ENCODE data around the gene BRD4.

BRD4 gene

DNA sequence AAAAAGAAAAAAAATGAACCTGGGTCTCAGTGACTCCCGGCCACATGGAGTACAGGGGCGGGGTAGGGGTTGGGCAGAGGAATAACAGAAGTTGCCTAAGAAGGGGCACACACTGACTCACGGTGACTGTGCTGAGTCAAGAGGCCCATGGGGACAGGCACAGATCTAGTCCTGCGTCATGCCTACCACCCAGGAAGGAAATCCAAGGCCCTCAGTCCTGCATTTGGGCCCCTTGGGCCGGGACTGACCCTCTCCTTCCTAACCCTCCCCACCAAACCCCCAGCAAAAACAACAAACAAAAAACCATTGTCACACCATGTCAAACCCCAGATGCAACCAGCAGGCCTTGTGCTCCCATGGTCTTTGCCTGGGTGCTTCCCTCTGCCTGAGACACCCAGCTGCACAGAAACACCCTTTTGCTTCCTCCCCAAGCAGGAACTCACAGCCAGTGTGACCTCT lies 122.0 kb downstream of the BRD4 start:
- no peaks in the 10 kb centered on the region for H3K4me1 ChIP-seq (ENCODE audit: control insufficient read depth, insufficient read depth, low read length)
- H3K4me3 ChIP-seq (ENCODE audit: insufficient read depth, low read depth, low read length) = no peak overlapping the region
- no peaks in the 10 kb centered on the region for H3K27me3 ChIP-seq (ENCODE audit: control insufficient read depth, insufficient read depth, low read length, poor library complexity, severe bottlenecking)
- WGBS, 2 experiments = 83 to 85% methylated on average over 5 of the region's 5 CpGs
- no peaks in the 10 kb centered on the region for H3K36me3 ChIP-seq (ENCODE audit: control insufficient read depth, insufficient read depth, low read length)
- H3K27ac ChIP-seq (ENCODE audit: insufficient read depth, low read depth, low read length, poor library complexity, severe bottlenecking) = no peak overlapping the region
- no peaks in the 10 kb centered on the region for H3K9me3 ChIP-seq (ENCODE audit: control insufficient read depth, low read length)

DNA sequence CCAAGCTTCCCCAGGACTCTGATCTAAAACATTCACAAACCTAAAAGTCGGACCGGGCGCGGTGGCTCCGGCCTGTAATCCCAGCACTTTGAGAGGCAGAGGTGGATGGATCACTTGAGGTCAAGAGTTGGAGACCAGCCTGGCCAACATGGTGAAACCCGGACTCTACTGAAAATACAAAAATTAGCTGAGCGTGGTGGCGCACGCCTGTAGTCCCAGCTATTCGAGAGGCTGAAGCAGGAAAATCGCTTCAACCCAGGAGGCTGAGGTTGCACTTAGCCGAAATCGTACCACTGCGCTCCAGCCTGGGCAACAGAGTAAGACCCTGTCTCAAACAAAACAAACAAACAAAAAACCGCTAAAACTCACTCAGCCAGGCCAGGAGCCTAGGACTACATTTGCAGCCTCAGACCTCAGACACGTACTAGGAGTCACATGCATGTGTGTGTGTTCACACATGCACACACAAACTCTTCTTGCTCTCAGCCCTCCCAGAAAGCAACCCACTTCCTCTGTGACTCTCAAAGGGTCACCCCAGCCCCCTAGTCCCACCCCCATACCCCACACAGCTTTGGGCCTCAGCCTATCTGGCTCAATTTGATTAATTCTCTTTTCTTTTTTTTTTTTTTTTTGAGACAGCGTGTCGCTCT lies 130.8 kb downstream of the BRD4 start:
- 89 to 90% methylated on average over 18 of the region's 18 CpGs for WGBS, 2 experiments
- Histone ChIP-seq H3K4me1 (ENCODE audit: control insufficient read depth, insufficient read depth, low read length) (peaks cover 4% of the 10 kb centered on the region), H3K4me3 (ENCODE audit: insufficient read depth, low read depth, low read length) (peak overlapping the region; percentile 98), H3K27ac (ENCODE audit: insufficient read depth, low read depth, low read length, poor library complexity, severe bottlenecking) (no peak overlapping the region), H3K36me3 (ENCODE audit: control insufficient read depth, insufficient read depth, low read length) (peaks cover 4% of the 10 kb centered on the region), H3K9me3 (ENCODE audit: control insufficient read depth, low read length) (no peaks in the 10 kb centered on the region), H3K27me3 (ENCODE audit: control insufficient read depth, insufficient read depth, low read length, poor library complexity, severe bottlenecking) (no peaks in the 10 kb centered on the region)

DNA sequence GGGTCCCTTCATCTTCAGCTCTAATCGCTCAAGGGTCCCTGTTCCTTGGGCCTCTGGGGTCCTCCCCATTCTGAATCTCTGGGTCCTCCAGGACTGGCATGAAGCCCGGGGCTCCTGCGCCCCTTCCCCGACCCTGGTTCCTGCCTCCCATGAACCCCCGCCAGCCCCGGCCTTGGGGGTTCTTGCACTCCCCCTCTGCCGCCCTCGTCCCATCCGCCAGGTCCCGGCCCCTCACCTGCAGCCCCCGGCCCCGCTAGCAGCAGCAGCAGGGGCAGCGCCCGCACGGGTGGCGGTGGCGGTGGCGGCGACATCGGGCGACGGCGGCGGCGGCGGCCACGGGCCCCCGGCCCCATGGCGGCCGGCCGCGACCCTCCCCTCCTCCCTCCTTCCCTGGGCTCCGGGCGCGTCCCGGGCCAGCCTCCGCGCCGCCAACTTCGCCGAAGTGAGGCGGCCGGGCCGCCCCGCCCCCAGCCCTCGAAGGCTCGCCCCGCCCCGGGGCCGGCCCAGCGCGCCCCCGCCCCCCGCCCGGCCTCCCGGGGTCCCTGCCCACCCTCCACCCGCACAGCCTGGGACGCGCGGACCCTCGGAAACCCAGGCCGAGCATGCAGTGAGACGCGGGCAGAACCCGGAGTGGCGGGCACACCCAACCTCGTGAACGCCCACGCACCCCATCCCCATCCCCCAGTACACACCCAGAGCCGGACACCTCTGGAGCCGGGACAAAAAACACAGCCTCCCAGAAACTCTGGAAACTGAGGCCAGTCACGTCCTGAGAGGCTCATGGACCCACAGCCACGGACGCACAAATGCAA lies 131.6 kb downstream of the BRD4 start, which contains the start of gene NOTCH3:
Gene NOTCH3 (minus strand): TSS at position 443 of the 812 bp plus-strand sequence. CDS start 90 bp downstream, at position 353.
- Histone ChIP-seq H3K4me1 (ENCODE audit: control insufficient read depth, insufficient read depth, low read length) (peaks cover 4% of the 10 kb centered on the region), H3K27me3 (ENCODE audit: control insufficient read depth, insufficient read depth, low read length, poor library complexity, severe bottlenecking) (no peaks in the 10 kb centered on the region), H3K36me3 (ENCODE audit: control insufficient read depth, insufficient read depth, low read length) (peaks cover 4% of the 10 kb centered on the region), H3K4me3 (ENCODE audit: insufficient read depth, low read depth, low read length) (peak within 1 kb of the TSS; percentile 98), H3K9me3 (ENCODE audit: control insufficient read depth, low read length) (no peaks in the 10 kb centered on the region), H3K27ac (ENCODE audit: insufficient read depth, low read depth, low read length, poor library complexity, severe bottlenecking) (peak within 1 kb of the TSS; percentile 6)
- 2% methylated on average over 68 to 74 of the region's 74 CpGs for WGBS, 2 experiments

DNA sequence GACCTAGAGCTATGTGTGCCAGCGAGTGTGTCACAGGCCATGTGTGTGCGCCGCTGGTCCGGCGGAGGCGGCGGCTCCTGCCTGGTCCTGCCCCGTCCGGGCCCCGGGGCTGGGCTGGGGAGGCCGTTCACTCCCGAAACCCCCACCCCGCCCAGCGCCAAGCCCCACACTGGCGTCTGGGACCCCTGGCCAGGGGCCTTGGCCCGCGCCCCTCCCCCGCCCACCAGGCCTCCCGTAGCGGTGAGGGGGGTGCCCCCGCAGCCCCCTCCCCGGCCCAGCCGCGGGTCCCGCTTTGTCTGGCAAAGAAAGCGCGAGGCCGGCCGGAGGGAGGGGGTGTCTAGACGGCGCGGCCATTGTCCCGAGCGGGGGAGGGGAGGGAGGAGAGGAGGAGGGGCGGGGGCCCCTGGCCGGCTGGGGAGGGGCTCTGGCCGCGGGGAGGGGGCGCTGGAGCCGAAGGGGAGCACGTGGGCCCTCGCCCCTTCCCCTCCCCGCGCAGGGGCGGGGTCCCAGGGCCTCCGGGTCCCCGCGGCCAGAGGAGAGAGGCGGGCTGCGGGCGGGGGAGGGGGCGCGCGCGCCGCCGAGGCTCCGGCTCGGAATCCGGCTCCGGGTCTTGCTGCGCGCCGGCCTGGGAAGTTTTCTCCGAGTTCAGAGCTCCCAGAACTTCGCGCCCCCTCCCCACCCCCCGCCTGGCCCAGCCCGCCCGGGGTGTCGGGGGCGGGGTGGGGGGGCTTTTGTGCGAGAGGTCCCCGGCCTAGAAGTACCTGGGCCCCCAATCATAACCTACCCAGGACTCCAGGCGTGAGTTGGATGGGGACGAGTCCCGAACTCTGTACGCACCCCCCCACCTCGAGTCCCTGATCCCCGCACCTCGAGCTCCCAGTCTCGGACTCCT lies 132.4 kb downstream of the BRD4 start:
- no peaks in the 10 kb centered on the region for H3K9me3 ChIP-seq (ENCODE audit: control insufficient read depth, low read length)
- H3K36me3 ChIP-seq (ENCODE audit: control insufficient read depth, insufficient read depth, low read length) = peaks cover 4% of the 10 kb centered on the region
- H3K27ac ChIP-seq (ENCODE audit: insufficient read depth, low read depth, low read length, poor library complexity, severe bottlenecking) = peak overlapping the region; percentile 6
- peaks cover 6% of the 10 kb centered on the region for H3K4me1 ChIP-seq (ENCODE audit: control insufficient read depth, insufficient read depth, low read length)
- peak overlapping the region; percentile 98 for H3K4me3 ChIP-seq (ENCODE audit: insufficient read depth, low read depth, low read length)
- no peaks in the 10 kb centered on the region for H3K27me3 ChIP-seq (ENCODE audit: control insufficient read depth, insufficient read depth, low read length, poor library complexity, severe bottlenecking)
- 1% methylated on average over 77 to 81 of the region's 82 CpGs for WGBS, 2 experiments

DNA sequence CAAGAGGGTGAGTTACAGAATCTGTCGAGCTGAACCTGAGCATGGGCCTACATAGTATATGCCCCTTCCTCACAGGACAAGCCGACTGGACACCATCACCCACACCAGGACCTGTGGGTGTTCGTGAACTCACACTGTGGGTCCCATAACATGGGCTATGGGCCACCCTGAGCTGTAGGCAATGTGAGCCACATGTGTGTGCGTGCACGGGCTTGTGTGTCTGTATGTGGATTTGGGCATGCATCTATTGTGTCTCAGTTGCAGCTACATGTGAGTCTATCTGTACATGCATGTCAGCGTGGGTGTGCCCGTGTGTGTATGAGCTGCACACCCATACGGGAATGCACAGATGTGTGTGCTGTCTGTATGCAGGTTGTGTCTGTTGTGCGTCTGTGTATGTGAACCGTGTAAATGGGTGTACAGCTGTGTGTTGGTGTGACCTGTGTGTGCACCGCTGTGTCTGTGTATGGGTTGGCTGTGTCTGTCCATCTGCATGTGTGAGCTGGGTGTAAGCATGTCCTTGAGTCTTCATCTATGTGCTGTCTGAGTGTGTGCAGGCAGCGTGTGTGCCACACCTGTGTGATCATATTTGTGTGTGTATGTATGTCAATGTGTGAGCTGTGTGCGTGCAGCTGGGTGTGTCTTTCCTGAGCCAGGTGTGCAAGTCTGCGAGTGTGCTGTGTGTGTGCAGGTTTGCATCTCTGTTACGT lies 133.2 kb downstream of the BRD4 start:
- H3K9me3 ChIP-seq (ENCODE audit: control insufficient read depth, low read length) = no peaks in the 10 kb centered on the region
- peak overlapping the region; percentile 6 for H3K27ac ChIP-seq (ENCODE audit: insufficient read depth, low read depth, low read length, poor library complexity, severe bottlenecking)
- H3K27me3 ChIP-seq (ENCODE audit: control insufficient read depth, insufficient read depth, low read length, poor library complexity, severe bottlenecking) = no peaks in the 10 kb centered on the region
- peaks cover 8% of the 10 kb centered on the region for H3K4me1 ChIP-seq (ENCODE audit: control insufficient read depth, insufficient read depth, low read length)
- 84 to 87% methylated on average over 15 of the region's 15 CpGs for WGBS, 2 experiments
- peaks cover 4% of the 10 kb centered on the region for H3K36me3 ChIP-seq (ENCODE audit: control insufficient read depth, insufficient read depth, low read length)
- H3K4me3 ChIP-seq (ENCODE audit: insufficient read depth, low read depth, low read length) = peak overlapping the region; percentile 98

DNA sequence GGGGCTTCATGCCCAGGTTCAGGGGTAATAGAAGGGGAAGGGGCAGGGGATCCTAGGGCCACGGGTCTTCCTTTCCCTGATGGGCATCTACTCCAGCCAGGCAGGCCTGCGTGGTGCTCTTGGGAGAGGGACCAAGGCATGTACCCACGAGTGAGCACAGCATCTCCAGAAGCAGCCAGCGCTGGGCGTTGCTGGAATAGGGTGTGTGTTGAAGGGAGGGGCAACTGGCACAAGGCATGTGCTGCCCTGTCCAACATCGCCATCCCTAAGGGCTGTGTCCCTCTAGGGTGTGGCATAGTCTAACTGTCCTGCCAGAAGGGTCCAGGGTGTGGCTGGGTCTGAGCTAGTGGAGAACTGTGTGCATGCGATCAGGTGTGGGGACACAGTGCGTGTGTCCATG lies 134.4 kb downstream of the BRD4 start:
- WGBS, 2 experiments = 89% methylated on average over 8 of the region's 8 CpGs
- H3K27me3 ChIP-seq (ENCODE audit: control insufficient read depth, insufficient read depth, low read length, poor library complexity, severe bottlenecking) = no peaks in the 10 kb centered on the region
- no peak overlapping the region for H3K27ac ChIP-seq (ENCODE audit: insufficient read depth, low read depth, low read length, poor library complexity, severe bottlenecking)
- H3K9me3 ChIP-seq (ENCODE audit: control insufficient read depth, low read length) = no peaks in the 10 kb centered on the region
- H3K4me3 ChIP-seq (ENCODE audit: insufficient read depth, low read depth, low read length) = no peak overlapping the region
- peaks cover 9% of the 10 kb centered on the region for H3K36me3 ChIP-seq (ENCODE audit: control insufficient read depth, insufficient read depth, low read length)
- H3K4me1 ChIP-seq (ENCODE audit: control insufficient read depth, insufficient read depth, low read length) = peaks cover 8% of the 10 kb centered on the region

DNA sequence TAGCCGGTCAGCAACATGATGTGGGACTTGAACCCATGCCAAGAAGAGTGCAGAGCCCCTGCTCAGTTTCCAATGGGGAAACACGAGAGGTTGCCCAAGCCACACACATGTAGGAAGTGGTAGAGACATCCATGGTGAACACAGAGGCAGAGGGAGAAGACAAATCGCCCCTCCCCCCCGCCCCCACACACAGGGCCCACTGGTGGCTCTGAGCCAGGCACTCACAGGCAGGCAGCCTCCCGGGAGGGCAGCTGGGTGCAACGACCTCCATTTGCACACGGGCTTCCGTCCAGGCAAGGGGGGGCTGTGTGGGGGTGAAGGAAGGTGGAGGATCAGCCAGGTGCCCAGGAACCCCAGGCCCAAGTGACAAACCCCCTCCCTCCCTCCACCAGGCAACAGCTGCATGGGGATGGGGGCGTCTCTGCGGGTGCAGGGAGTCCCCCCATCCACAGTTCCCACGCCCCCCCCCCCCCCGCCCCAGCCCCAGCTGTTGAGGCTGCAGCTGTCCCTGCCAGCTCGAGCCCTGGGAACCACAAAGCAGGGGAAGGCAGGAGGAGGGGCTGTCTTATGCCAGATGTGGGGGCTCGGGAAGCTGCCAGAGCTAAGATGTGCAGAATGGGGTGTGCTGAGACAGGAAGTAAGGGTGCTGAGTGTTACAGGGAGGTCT lies 134.9 kb downstream of the BRD4 start:
- Histone ChIP-seq H3K27ac (ENCODE audit: insufficient read depth, low read depth, low read length, poor library complexity, severe bottlenecking) (no peak overlapping the region), H3K4me3 (ENCODE audit: insufficient read depth, low read depth, low read length) (no peak overlapping the region), H3K9me3 (ENCODE audit: control insufficient read depth, low read length) (no peaks in the 10 kb centered on the region), H3K27me3 (ENCODE audit: control insufficient read depth, insufficient read depth, low read length, poor library complexity, severe bottlenecking) (no peaks in the 10 kb centered on the region), H3K36me3 (ENCODE audit: control insufficient read depth, insufficient read depth, low read length) (peaks cover 13% of the 10 kb centered on the region), H3K4me1 (ENCODE audit: control insufficient read depth, insufficient read depth, low read length) (peaks cover 8% of the 10 kb centered on the region)
- WGBS, 2 experiments = 74 to 85% methylated on average over 9 to 14 of the region's 14 CpGs

DNA sequence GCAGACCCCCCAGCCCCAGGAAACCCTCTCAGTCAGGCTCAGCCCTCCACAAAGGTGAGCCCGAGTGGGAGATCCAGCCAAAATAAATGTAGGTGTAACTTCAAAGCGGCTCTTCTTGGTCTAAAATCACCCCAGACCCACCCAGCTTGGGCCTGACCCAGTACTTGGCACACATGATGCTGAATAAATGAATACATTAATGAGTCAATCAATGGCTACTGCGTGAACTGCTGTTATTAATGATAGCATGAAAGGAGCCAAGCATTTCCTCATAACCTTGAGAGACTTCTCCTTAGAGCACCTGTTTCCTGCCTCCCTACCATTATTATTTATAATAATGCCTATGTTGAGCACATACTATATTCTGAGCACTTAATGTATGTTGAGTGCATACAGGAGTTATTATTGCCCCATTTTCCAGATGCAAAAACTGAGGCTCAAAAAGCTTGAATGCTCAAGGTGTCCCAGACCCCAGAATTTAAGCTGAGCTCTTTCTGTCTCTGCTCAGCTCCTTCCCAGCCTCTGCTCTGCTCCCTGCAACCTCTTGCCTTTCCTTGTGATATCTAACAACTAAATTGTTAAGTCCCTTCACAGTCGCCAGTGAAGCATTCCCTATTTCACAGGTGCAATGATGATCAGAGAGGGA lies 135.9 kb downstream of the BRD4 start:
- peak overlapping the region; percentile 42 for H3K4me3 ChIP-seq (ENCODE audit: insufficient read depth, low read depth, low read length)
- peaks cover 22% of the 10 kb centered on the region for H3K36me3 ChIP-seq (ENCODE audit: control insufficient read depth, insufficient read depth, low read length)

More for the DNA sequence above, 135.9 kb downstream of the BRD4 start:
- 79 to 83% methylated on average over 4 of the region's 4 CpGs for WGBS, 2 experiments
- Histone ChIP-seq H3K9me3 (ENCODE audit: control insufficient read depth, low read length) (no peaks in the 10 kb centered on the region), H3K4me1 (ENCODE audit: control insufficient read depth, insufficient read depth, low read length) (peaks cover 8% of the 10 kb centered on the region), H3K27ac (ENCODE audit: insufficient read depth, low read depth, low read length, poor library complexity, severe bottlenecking) (no peak overlapping the region), H3K27me3 (ENCODE audit: control insufficient read depth, insufficient read depth, low read length, poor library complexity, severe bottlenecking) (no peaks in the 10 kb centered on the region)
